Tibial nerve (tissue), 4 donors: Measurements from ENCODE around the gene GSTT4.

Experiments used
- CTCF ChIP-seq, 5 experiments: fragments of 200-600 bp in 3 of 5; fragments of 450-650 bp in 2 of 5; sonication (generic) in 3 of 5; IDR thresholded peaks; one replicate each; pipeline ENCODE4 v1.5.1; 2016 to 2019; ENCODE audit warnings: antibody characterized with exemption in 5 of 5, mild to moderate bottlenecking in 3 of 5, moderate library complexity in 2 of 5
- EP300 ChIP-seq, 2 donors: sonication (generic); formaldehyde crosslinking; IDR thresholded peaks; one replicate each; pipeline ENCODE4 v1.6.1; 2017; ENCODE audit warnings: antibody characterized with exemption in 2 of 2, mild to moderate bottlenecking in 1 of 2
- POLR2A ChIP-seq, 2 donors: fragments of 450-650 bp; IDR thresholded peaks; one replicate each; pipeline ENCODE4 v1.6.1; 2017; ENCODE audit warnings: antibody characterized with exemption in 2 of 2, mild to moderate bottlenecking in 2 of 2, moderate library complexity in 2 of 2

DNA sequence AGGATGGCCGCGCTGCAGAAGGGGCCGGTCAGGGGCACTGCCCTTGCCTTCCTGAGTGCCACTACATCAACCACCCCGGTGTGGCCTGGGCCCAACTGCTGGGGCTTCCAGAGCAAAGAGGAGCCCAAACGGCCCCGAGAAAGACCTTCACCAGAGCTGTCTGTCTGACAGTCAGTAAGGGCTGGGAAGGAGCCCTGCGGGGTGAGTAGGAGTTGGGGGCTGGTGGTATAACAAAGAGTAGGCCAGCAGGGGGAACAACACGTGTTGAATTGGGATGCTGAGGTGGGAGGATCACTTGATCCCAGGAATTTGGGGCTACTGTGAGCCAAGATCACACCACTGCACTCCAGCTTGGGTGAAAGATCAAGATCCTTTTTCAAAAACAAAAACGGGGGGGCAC, 3.9 kb downstream of the GSTT4 start:
- TF ChIP-seq CTCF (IDR thresholded peaks at IDR 0.05) = no peak
- TF ChIP-seq POLR2A (IDR thresholded peaks at IDR 0.05) = no peak
- no peak for TF ChIP-seq EP300 (IDR thresholded peaks at IDR 0.05)
